HG03521 (cell line): Measurements from ENCODE around the gene HRK.
"Not testable (repeated sequence)": the region's sequence is repeated elsewhere in the genome, so short reads cannot be mapped to it uniquely, and the experiment has no call there.

Source experiments
- ATAC-seq: cut with Tn5 transposase; IDR thresholded peaks from one replicate; pipeline ENCODE4 v1.9.1; 2021; ENCODE audit warnings: mild to moderate bottlenecking, moderate library complexity; ENCODE audit not compliant: unreplicated experiment

Gene HRK

GRCh38 chr12:116821291-116821690, 60.0 kb downstream of the HRK start:
- no peak for ATAC-seq

GRCh38 chr12:116820064-116820656, 61.1 kb downstream of the HRK start:
- ATAC-seq: no peak

GRCh38 chr12:116818948-116819832, 62.1 kb downstream of the HRK start:
- peak; percentile 84 for ATAC-seq

- ATAC-seq: no peak
Observed at GRCh38 chr12:116818341-116818856, 62.8 kb downstream of the HRK start.

GRCh38 chr12:116814766-116815165, 66.5 kb downstream of the HRK start:
- not testable (repeated sequence) for ATAC-seq

- ATAC-seq: no peak
Observed at GRCh38 chr12:116813271-116814041, 67.8 kb downstream of the HRK start.

- no peak for ATAC-seq
Observed at GRCh38 chr12:116812238-116812637, 69.0 kb downstream of the HRK start.

- no peak for ATAC-seq
Observed at GRCh38 chr12:116808113-116809105, 72.8 kb downstream of the HRK start.

GRCh38 chr12:116807546-116807945, 73.7 kb downstream of the HRK start:
- no peak for ATAC-seq

- no peak for ATAC-seq
Observed at GRCh38 chr12:116806845-116807440, 74.3 kb downstream of the HRK start.
